Esophagus muscularis mucosa (tissue), 4 donors: ENCODE data around the gene SCAP. TPM values are rescaled to one million over a fixed set of nuclear protein-coding genes. Genes with fewer than 3 reads are reported as not detected.

Experiments used
- DNase-seq: peaks from one replicate; pipeline ENCODE4 v3.0.0-alpha.2; 2017; ENCODE audit errors: extremely low spot score
- H3K27ac ChIP-seq, 4 donors: fragments of 200-600 bp; sonication (generic); replicated peaks in 1 of 4; 1 replicate in 3 of 4; 2 replicates in 1 of 4; pipeline ENCODE4 v1.5.1; 2016 to 2019; ENCODE audit warnings: mild to moderate bottlenecking in 1 of 4
- H3K27me3 ChIP-seq, 4 donors: fragments of 200-600 bp; sonication (generic); one replicate each; pipeline versions ENCODE4 v1.5.1 to v1.6.0; 2016 to 2019
- H3K36me3 ChIP-seq, 4 donors: fragments of 200-600 bp; sonication (generic); one replicate each; pipeline ENCODE4 v1.5.1; 2016 to 2019
- H3K4me1 ChIP-seq, 4 donors: fragments of 200-600 bp; sonication (generic); one replicate each; pipeline ENCODE4 v1.5.1; 2016 to 2019
- H3K4me3 ChIP-seq, 4 donors: fragments of 200-600 bp; sonication (generic); 1 replicate in 2 of 4; 2 replicates in 2 of 4; pipeline ENCODE4 v1.5.1; 2016 to 2019; ENCODE audit warnings: mild to moderate bottlenecking in 4 of 4, moderate library complexity in 1 of 4
- H3K9me3 ChIP-seq, 4 donors: fragments of 200-600 bp; sonication (generic); 1 replicate in 3 of 4; 2 replicates in 1 of 4; pipeline ENCODE4 v1.5.1; 2016 to 2019
- EP300 ChIP-seq: sonication (generic); formaldehyde crosslinking; IDR thresholded peaks from one replicate; pipeline ENCODE4 v1.6.1; 2017; ENCODE audit warnings: antibody characterized with exemption
- POLR2A ChIP-seq: fragments of 450-650 bp; IDR thresholded peaks from one replicate; pipeline ENCODE4 v1.6.1; 2017; ENCODE audit warnings: antibody characterized with exemption, moderate library complexity, mild to moderate bottlenecking, low read depth
- POLR2AphosphoS5 ChIP-seq, 2 donors: sonication (generic); formaldehyde crosslinking; IDR thresholded peaks; one replicate each; pipeline ENCODE4 v1.6.1; 2017; ENCODE audit warnings: antibody characterized with exemption in 2 of 2
- WGBS: methylation state at CpG from one replicate; pipeline ENCODE4 v1.1.5; 2018; 5-methylcytosine and 5-hydroxymethylcytosine counted together
- intact Hi-C: fragments of 100-400 bp; cut with DNase I; formaldehyde crosslinking; loops from one replicate; pipeline ENCODE4 v1.15.1; 2023
- total RNA-seq, 4 donors: library from RNA; depleted of rRNA; stranded (reverse); fragments of >200 nt; gene quantifications; one replicate each; pipeline versions ENCODE4 v1.1.0 to v1.2.1, GENCODE V29; 2016
- TF ChIP-seq, protein P1 (sequence below), 3 experiments: fragments of 200-600 bp in 2 of 3; fragments of 450-650 bp in 1 of 3; sonication (generic) in 2 of 3; IDR thresholded peaks; one replicate each; pipeline ENCODE4 v1.5.1; 2017 to 2019; ENCODE audit warnings: antibody characterized with exemption in 3 of 3, mild to moderate bottlenecking in 2 of 3, moderate library complexity in 1 of 3

SCAP gene
- total RNA-seq, 4 donors from 2014 or later: 67.6 to 104 (median 79.9) TPM

- intact Hi-C loops: no loop called here
- Histone ChIP-seq H3K27ac (peak overlapping the region in 1 of 4 donors; percentile 14), H3K4me3 (no peak overlapping the region), H3K9me3 (no peaks in the 10 kb centered on the region), H3K4me1 (peaks cover 18 to 33% (median 27%) of the 10 kb centered on the region in 4 donors), H3K36me3 (peaks cover 36 to 70% (median 65%) of the 10 kb centered on the region in 4 donors), H3K27me3 (no peaks in the 10 kb centered on the region)
- TF ChIP-seq POLR2A (no peak), POLR2AphosphoS5 (IDR thresholded peaks at IDR 0.05) (no peak), EP300 (no peak)
- TF ChIP-seq, protein P1, sequence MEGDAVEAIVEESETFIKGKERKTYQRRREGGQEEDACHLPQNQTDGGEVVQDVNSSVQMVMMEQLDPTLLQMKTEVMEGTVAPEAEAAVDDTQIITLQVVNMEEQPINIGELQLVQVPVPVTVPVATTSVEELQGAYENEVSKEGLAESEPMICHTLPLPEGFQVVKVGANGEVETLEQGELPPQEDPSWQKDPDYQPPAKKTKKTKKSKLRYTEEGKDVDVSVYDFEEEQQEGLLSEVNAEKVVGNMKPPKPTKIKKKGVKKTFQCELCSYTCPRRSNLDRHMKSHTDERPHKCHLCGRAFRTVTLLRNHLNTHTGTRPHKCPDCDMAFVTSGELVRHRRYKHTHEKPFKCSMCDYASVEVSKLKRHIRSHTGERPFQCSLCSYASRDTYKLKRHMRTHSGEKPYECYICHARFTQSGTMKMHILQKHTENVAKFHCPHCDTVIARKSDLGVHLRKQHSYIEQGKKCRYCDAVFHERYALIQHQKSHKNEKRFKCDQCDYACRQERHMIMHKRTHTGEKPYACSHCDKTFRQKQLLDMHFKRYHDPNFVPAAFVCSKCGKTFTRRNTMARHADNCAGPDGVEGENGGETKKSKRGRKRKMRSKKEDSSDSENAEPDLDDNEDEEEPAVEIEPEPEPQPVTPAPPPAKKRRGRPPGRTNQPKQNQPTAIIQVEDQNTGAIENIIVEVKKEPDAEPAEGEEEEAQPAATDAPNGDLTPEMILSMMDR (IDR thresholded peaks at IDR 0.05): no peak
- 87% methylated on average over 6 of the region's 9 CpGs for WGBS
- no peak for DNase-seq
Observed at GRCh38 chr3:47406762-47407149, 69.0 kb downstream of the SCAP start.

DNA sequence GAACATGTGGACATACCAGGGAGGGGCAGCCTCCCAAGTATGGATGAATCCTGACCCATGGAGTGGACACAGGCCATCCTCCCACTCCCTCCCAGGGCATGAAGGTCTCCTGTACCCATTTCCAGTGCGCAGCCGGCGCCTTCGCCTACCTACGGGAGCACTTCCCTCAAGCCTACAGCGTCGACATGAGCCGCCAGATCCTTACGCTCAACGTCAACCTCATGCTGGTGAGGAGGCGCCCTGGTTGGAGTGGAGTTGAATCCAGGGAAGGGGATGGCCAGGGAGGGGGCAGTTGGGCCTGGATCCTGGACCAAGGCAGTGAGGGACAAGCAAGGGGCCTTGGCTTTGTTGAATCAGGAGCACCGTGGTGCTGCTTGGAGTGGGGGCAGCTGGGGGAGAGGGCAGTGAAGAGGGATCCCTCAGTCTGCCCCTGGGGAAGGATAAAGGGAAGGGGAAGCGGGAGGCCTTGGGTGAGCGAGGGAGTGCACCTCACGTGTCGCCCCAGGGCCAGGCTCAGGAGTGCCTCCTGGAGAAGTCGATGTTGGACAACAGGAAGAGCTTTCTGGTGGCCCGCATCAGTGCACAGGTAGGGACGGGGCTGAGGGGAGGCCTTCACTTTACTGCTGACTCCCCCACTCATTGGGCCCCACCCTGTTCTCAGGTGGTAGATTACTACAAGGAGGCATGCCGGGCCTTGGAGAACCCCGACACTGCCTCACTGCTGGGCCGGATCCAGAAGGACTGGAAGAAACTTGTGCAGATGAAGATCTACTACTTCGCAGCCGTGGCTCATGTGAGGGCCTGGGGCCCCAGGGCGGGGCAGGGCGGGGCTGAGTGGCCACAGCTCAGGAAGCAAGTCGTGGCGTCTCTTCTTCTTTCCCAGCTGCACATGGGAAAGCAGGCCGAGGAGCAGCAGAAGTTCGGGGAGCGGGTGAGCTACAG lies 69.7 kb downstream of the SCAP start:
- Histone ChIP-seq H3K27ac (peak overlapping the region; percentile 70 to 76 (median 71)), H3K36me3 (peaks cover 30 to 67% (median 59%) of the 10 kb centered on the region in 4 donors), H3K4me1 (peaks cover 18 to 33% (median 27%) of the 10 kb centered on the region in 4 donors), H3K27me3 (no peaks in the 10 kb centered on the region), H3K4me3 (no peak overlapping the region), H3K9me3 (no peaks in the 10 kb centered on the region)
- DNase-seq: no peak
- TF ChIP-seq POLR2AphosphoS5 (IDR thresholded peaks at IDR 0.05): no peak
- TF ChIP-seq, protein P1 (IDR thresholded peaks at IDR 0.05): no peak
- no peak for TF ChIP-seq EP300
- no peak for TF ChIP-seq POLR2A
- WGBS: 84% methylated on average over 24 of the region's 31 CpGs
- intact Hi-C loops: no loop called here

DNA sequence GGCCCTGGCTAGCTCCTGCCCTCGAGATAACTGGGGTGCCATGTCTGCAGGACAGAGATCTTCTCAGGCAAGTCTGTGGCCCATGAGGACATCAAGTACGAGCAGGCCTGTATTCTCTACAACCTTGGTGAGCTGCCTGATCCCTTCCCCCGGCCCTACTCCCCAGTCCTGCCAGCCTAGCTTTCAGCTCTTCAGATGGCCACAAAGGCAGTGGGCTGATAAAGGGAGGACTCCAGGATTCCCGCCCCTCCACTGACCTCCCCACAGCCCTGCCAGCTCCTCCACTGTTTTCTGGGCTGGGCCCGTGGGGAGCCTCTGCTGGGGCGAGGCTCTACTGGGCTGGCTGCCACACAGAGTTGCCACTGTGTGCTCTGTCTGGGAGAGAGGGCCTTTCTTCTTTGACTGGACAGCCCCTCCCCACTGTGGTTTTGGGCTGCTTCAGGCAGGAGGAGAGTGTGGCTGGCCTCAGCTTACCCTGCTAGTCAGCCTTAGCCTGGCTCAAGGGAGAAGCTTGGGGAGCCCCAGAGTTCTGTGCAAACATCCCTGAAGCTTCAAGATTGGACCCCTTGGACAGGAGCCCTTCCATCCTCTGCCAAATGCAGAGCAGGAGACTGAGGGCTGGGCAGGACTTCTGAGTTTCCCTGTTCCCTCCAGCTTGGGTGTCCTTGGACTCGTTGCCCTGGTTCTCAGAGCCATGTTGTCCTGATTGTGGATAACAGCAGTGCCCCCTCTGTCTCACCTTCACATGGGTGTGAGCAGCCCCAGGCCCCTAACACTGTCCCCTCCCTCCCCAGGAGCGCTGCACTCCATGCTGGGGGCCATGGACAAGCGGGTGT lies 70.6 kb downstream of the SCAP start:
- TF ChIP-seq POLR2AphosphoS5 (IDR thresholded peaks at IDR 0.05) (no peak), POLR2A (no peak), EP300 (no peak)
- TF ChIP-seq, protein P1 (IDR thresholded peaks at IDR 0.05): no peak
- Histone ChIP-seq H3K9me3 (no peaks in the 10 kb centered on the region), H3K27me3 (no peaks in the 10 kb centered on the region), H3K36me3 (peaks cover 30 to 67% (median 57%) of the 10 kb centered on the region in 4 donors), H3K4me3 (no peak overlapping the region), H3K27ac (peak overlapping the region; percentile 70 to 76 (median 71)), H3K4me1 (peaks cover 18 to 33% (median 27%) of the 10 kb centered on the region in 4 donors)
- DNase-seq: no peak
- WGBS: 52% methylated on average over 5 of the region's 9 CpGs
- intact Hi-C loops: no loop called here

DNA sequence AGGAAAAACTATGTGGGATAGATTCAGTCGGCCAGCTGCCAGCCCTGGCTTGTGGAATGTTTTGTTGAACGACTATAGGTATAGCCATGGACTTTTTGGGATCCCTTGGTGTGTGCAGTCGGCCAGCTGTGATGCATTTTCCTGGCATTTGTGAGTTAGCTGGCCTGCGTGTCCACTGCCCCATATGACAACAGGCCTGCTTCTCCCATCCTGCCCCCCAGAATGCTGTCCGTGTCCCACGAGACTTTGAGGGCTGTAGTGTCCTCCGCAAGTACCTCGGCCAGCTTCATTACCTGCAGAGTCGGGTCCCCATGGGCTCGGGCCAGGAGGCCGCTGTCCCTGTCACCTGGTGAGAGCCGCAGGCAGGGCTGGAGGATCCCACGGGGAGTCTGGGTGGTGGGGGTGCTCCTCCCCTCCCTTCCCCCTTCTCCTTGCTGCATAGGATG lies 71.3 kb downstream of the SCAP start:
- intact Hi-C loops: no loop called here
- peak overlapping the region; percentile 70 to 76 (median 71) for H3K27ac ChIP-seq
- H3K9me3 ChIP-seq: no peaks in the 10 kb centered on the region
- no peak for DNase-seq
- TF ChIP-seq POLR2A (no peak), EP300 (no peak), POLR2AphosphoS5 (IDR thresholded peaks at IDR 0.05) (no peak)
- TF ChIP-seq, protein P1 (IDR thresholded peaks at IDR 0.05): no peak
- H3K27me3 ChIP-seq: no peaks in the 10 kb centered on the region
- peaks cover 26 to 66% (median 56%) of the 10 kb centered on the region in 4 donors for H3K36me3 ChIP-seq
- peaks cover 18 to 34% (median 28%) of the 10 kb centered on the region in 4 donors for H3K4me1 ChIP-seq
- 65% methylated on average over 12 of the region's 13 CpGs for WGBS
- no peak overlapping the region for H3K4me3 ChIP-seq
